K562 (cell line): ENCODE measurements around the gene FRMD4A. TPM values are rescaled to one million over a fixed set of nuclear protein-coding genes. Genes with fewer than 3 reads are reported as not detected.

ENCODE experiments used
- KAT7 ChIP-seq: sonication (generic); formaldehyde crosslinking; IDR thresholded peaks from 2 replicates; pipeline ENCODE4 v1.8.0; 2022; ENCODE audit warnings: missing genetic modification reagents, mild to moderate bottlenecking, borderline replicate concordance
- MGA ChIP-seq: fragments of 450-650 bp; IDR thresholded peaks from 2 replicates; pipeline ENCODE4 v1.6.1; 2016; ENCODE audit warnings: mild to moderate bottlenecking, moderate library complexity
- OTX1 ChIP-seq: fragments of 450-650 bp; formaldehyde crosslinking; IDR thresholded peaks from 2 replicates; pipeline ENCODE4 v1.4.0; 2022; ENCODE audit warnings: mild to moderate bottlenecking
- PRPF4 ChIP-seq: fragments of 200-400 bp; formaldehyde crosslinking; IDR thresholded peaks from one replicate; pipeline ENCODE4 v1.6.1; 2017; ENCODE audit warnings: low read length, low read depth, mild to moderate bottlenecking; ENCODE audit not compliant: insufficient read depth, poor library complexity, severe bottlenecking
- ZNF668 ChIP-seq: fragments of 250-450 bp; sonication (Bioruptor Pico); IDR thresholded peaks from 2 replicates; pipeline ENCODE4 v1.8.0; 2022; ENCODE audit warnings: mild to moderate bottlenecking, inconsistent platforms
- polyA plus RNA-seq, 8 experiments: library from polyadenylated mRNA; depleted of rRNA in 4 of 8; stranded (reverse) in 5 of 8; unstranded in 3 of 8; fragments of >200 nt; fragmentation: Nextera tagmentation in 2 of 8; fragmentation: Illumina TruSeq in 1 of 8; extraction: Ambion mirVana in 2 of 8; extraction: Trizol in 1 of 8; gene quantifications; 2 replicates each; pipeline versions ENCODE4 v1.2.1 to v1.2.3, GENCODE V29; 2011 to 2014; ENCODE audit warnings: inconsistent platforms in 1 of 8, missing spikeins in 1 of 8
- total RNA-seq, 7 experiments: library from RNA; depleted of rRNA in 6 of 7; stranded (reverse); fragments of >200 nt in 6 of 7; fragmentation: Illumina TruSeq in 2 of 7; extraction: Trizol in 2 of 7; gene quantifications; 2 replicates each; pipeline versions ENCODE4 v1.2.1 to v1.2.3, GENCODE V29; 2011 to 2021; ENCODE audit warnings: low replicate concordance in 1 of 7

FRMD4A gene
- total and polyA plus RNA-seq, 9 of the 15 experiments (the other 6 are each of a cell fraction or from before 2014, with no cell fraction given): 0.80 to 5.2 (median 3.0) TPM

DNA sequence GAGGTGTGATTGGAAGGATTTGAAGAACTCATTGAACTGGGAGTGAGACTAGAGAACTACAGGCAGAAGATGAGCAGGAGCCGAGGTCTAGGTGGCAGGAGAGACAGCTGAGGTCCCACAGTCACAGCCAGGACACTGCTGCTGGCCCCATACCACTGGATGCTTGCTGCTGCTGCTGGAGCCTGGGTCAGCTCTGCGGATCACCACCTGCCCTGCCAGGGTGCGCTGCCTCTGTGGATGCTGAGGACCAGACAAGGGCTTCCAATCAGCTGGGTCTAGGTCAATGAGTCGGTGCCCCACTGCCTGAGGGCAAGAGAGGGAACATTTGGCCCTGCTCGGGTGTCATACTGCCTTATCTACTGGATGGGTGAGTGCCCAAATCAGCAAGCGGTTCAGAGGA is 94.4 kb downstream of the FRMD4A start (continued):
- TF ChIP-seq MGA: no peak
- no peak for TF ChIP-seq ZNF668 (CRISPR knock-in tag)
- TF ChIP-seq PRPF4: no peak
- no peak for TF ChIP-seq OTX1 (CRISPR knock-in tag)
- no peak for TF ChIP-seq KAT7 (CRISPR knock-in tag)
